HEK293T (cell line): ENCODE data around the gene ATG16L2.

ENCODE experiments used
- CTCF ChIA-PET: fragments of 350-600 bp; formaldehyde crosslinking; extraction: SDS; loops from one replicate; lab custom pipeline; 2021; ENCODE audit warnings: antibody characterized with exemption, inconsistent platforms; lab: Yijun Ruan, JAX
- POLR2A ChIA-PET: fragments of 350-600 bp; formaldehyde crosslinking; extraction: SDS; loops from one replicate; lab custom pipeline; 2020; ENCODE audit warnings: antibody characterized with exemption, inconsistent platforms; lab: Yijun Ruan, JAX
- DNase-seq: peaks from one replicate; pipeline ENCODE4 v3.0.0; 2012; ENCODE audit warnings: mixed read lengths; ENCODE audit errors: extremely low spot score
- ARNT ChIP-seq: fragments of 450-650 bp; IDR thresholded peaks from 2 replicates; pipeline ENCODE4 v1.6.1; 2017; ENCODE audit warnings: mild to moderate bottlenecking
- BHLHE40 ChIP-seq: fragments of 450-650 bp; IDR thresholded peaks from 2 replicates; pipeline ENCODE4 v1.6.1; 2016; ENCODE audit warnings: mild to moderate bottlenecking, moderate library complexity, borderline replicate concordance
- CTBP1 ChIP-seq: fragments of 450-650 bp; IDR thresholded peaks from 2 replicates; pipeline ENCODE4 v1.6.1; 2016; ENCODE audit warnings: borderline replicate concordance
- ELF4 ChIP-seq: fragments of 450-650 bp; IDR thresholded peaks from 2 replicates; pipeline ENCODE4 v1.6.1; 2017; ENCODE audit warnings: antibody characterized with exemption
- FOXA1 ChIP-seq: fragments of 450-650 bp; IDR thresholded peaks from 2 replicates; pipeline ENCODE4 v1.6.1; 2016; ENCODE audit warnings: mild to moderate bottlenecking
- FOXK2 ChIP-seq: fragments of 450-650 bp; IDR thresholded peaks from 2 replicates; pipeline ENCODE4 v1.6.1; 2016; ENCODE audit warnings: mild to moderate bottlenecking
- FOXM1 ChIP-seq: fragments of 450-650 bp; IDR thresholded peaks from 2 replicates; pipeline ENCODE4 v1.6.1; 2017; ENCODE audit warnings: mild to moderate bottlenecking, borderline replicate concordance
- HDGF ChIP-seq: fragments of 450-650 bp; IDR thresholded peaks from 2 replicates; pipeline ENCODE4 v1.6.1; 2017; ENCODE audit warnings: antibody characterized with exemption, borderline replicate concordance
- L3MBTL2 ChIP-seq: fragments of 450-650 bp; conservative IDR thresholded peaks from 2 replicates; pipeline ENCODE4 v1.6.1; 2016; ENCODE audit warnings: mild to moderate bottlenecking
- LEF1 ChIP-seq: fragments of 450-650 bp; IDR thresholded peaks from 2 replicates; pipeline ENCODE4 v1.6.1; 2017; ENCODE audit warnings: mild to moderate bottlenecking, borderline replicate concordance
- NFRKB ChIP-seq: fragments of 450-650 bp; IDR thresholded peaks from 2 replicates; pipeline ENCODE4 v1.6.1; 2016; ENCODE audit warnings: mild to moderate bottlenecking, moderate library complexity
- SP1 ChIP-seq: fragments of 450-650 bp; IDR thresholded peaks from 2 replicates; pipeline ENCODE4 v1.6.1; 2017
- SUZ12 ChIP-seq: fragments of 450-650 bp; IDR thresholded peaks from 2 replicates; pipeline ENCODE4 v1.6.1; 2016; ENCODE audit warnings: mild to moderate bottlenecking
- TARDBP ChIP-seq: fragments of 450-650 bp; IDR thresholded peaks from 2 replicates; pipeline ENCODE4 v1.6.1; 2016
- ZNF384 ChIP-seq: fragments of 450-650 bp; IDR thresholded peaks from 2 replicates; pipeline ENCODE4 v1.6.1; 2016
- TF ChIP-seq, protein P1 (sequence below): fragments of 450-650 bp; IDR thresholded peaks from 2 replicates; pipeline ENCODE4 v1.6.1; 2016

Gene ATG16L2

DNA sequence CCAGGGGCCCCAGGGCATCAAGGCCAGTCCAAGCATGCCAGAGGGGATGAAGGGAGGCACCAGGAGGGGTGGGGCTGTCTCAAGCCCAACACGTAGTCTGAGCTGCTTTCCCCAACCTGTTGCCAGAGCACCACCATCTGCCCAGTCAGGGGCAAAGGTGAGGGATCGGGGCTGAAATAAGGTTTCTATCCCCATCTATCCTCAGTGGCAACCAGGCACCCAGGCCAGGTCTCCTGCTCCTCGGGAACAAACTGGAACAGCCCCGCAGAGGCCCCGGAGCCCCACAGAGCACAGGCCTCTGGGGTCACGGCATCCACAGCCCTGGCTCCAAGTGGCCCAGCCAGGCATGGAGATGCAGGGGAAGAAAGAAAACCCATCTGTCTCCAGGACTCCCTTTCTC, 39.7 kb upstream of the ATG16L2 start:
- ChIA-PET POLR2A (no interaction called here), CTCF (no interaction called here)
- DNase-seq = no peak
- no peak for TF ChIP-seq FOXA1
- no peak for TF ChIP-seq ZNF384
- no peak for TF ChIP-seq ELF4

DNA sequence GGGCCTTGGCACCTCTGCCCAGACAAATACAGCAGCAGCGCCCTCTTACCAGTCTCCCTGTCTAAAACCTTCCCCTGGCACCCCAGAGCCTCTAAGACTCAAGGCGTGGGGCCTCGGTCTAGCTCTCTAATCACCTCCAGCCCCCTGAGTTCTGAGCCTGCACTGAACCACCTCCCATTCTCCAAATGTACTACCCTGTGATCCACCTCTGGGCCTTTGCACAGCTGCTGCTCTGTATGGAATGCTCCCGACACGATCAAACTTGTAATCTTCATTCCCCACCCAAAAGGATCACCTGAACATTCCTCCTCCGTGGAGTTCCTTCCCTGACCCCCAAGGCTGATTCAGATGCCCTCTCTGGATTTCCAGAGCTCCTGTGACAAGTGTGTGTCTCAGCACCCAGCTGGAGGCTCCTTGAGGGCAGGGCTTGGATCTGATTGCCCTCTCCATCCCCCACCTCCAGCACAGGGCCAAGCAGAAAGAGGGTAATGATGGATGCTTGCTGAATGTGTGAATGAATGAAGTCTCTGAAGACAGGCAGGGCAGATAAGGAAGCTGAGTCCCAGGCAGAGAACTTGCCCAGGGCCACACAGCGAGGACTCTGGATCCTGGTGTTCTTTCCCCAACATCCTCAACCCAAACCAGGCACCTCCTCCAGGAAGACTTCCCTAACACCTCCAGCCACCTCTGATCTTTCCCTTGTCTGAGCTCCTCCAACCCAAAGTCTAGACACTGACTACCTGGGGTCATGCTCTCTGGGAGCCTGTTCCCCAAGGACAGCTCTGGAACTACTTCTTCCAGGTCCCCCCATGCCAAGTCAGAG, 38.7 kb upstream of the ATG16L2 start:
- TF ChIP-seq TARDBP (no peak), FOXA1 (no peak), FOXM1 (no peak), NFRKB (no peak), ARNT (no peak), CTBP1 (no peak), LEF1 (no peak), SUZ12 (no peak), ELF4 (no peak), ZNF384 (no peak), HDGF (no peak), L3MBTL2 (no peak), FOXK2 (no peak), BHLHE40 (no peak), SP1 (no peak)
- TF ChIP-seq, protein P1, sequence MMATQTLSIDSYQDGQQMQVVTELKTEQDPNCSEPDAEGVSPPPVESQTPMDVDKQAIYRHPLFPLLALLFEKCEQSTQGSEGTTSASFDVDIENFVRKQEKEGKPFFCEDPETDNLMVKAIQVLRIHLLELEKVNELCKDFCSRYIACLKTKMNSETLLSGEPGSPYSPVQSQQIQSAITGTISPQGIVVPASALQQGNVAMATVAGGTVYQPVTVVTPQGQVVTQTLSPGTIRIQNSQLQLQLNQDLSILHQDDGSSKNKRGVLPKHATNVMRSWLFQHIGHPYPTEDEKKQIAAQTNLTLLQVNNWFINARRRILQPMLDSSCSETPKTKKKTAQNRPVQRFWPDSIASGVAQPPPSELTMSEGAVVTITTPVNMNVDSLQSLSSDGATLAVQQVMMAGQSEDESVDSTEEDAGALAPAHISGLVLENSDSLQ = no peak
- ChIA-PET POLR2A (interaction anchor here (0.7 to 1.1 kb wide), 2 partner anchors 18 to 523 kb away, joined by 3 to 4 read pairs; partner anchors contain the start of gene STARD10), CTCF (no interaction called here)
- no peak for DNase-seq

DNA sequence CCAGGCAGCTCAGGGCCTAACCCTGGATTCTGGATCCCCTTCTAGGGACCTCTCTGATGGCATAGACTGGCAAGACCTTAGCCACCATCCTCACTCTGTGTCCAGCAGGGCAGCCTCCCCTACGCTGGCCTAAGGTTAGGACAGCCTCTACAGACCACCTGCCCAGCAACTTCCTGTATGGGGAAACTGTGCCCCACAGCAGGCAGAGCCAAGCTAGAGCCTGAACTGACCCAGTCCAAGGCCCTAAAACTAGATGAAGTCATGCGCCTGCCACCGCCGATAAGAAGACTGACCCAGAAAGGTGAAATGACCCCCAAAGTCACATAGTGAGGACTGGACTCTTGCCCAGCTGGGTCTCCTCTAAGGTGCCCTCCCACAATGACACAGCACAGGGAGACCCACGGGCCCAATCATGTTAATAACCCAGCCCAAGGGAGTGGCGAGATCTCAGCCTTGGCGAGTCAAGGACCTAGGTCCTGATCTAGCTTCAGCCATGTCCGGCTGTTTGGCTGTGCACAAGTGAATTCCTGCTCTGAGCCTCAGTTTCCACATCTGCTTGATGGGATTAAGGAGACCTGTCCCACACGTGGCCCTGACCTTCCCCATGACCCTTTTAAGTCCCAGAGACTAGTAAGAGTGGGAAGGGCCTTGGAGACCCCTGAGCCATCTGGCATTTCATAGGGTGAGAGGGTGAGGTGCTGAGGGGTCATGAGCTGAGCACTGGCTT, 37.9 kb upstream of the ATG16L2 start:
- CTCF ChIA-PET = interaction anchor here (1.0 kb wide), 1 partner anchor 18 kb away, joined by 3 read pairs; no protein-coding TSS in a partner anchor
- no peak for DNase-seq
- TF ChIP-seq ZNF384 (no peak), BHLHE40 (no peak), NFRKB (no peak), FOXM1 (no peak), LEF1 (no peak), FOXK2 (no peak), ARNT (no peak), HDGF (no peak), ELF4 (no peak), CTBP1 (no peak), TARDBP (no peak), FOXA1 (no peak), SP1 (no peak), L3MBTL2 (no peak), SUZ12 (no peak)
- TF ChIP-seq, protein P1 = no peak
- POLR2A ChIA-PET = interaction anchor here (0.7 kb wide), 1 partner anchor 522 kb away, joined by 4 read pairs; no protein-coding TSS in a partner anchor

DNA sequence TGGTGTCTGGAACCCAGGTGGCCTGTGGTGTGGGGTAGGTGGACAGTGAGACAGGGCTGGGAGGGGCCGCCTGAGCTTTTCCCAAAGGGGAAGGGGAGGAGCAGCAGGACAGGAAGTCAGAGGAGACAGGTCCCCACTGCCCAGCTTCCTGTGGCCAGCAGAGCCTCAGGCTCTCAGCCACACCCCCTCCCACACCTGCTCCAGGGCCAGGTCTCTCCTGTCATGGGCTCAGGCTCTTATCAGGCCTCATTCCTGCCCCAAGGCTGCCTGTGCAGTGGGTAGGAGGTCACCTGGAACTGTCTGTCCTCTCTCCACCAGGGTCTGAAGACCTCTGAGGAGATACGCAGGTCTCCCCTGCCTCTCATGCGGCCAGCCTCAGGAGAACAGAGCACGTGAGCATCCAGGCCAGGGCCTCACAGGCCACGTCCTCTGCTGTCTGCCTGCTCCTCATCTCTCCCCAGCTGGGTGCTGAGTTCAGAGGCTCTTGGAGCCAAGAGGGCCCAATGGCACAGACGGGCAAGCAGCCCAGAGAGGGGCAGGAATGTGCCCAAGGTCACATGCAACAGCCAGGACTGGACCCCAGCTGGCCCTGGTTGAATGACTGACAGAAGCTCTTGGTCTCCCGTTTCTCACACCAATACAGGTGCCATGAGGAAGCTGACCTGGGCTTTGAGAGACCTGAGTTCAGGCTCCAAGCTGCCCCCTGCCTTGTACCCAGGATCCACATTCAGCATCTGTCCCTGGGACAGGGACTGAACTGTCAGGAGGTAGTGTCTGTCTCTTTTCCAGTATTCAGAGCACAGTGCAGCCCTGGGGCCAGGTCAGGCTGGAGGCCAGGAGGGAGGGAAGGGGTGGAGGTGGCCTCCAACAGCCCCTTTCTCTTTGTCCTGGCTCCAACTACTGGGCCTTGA, 37.1 kb upstream of the ATG16L2 start:
- no peak for DNase-seq
- CTCF ChIA-PET = interaction anchor here (0.6 to 1.0 kb wide), 3 partner anchors 12 to 17 kb away, joined by 3 read pairs; partner anchors contain the start of gene STARD10
- POLR2A ChIA-PET = no interaction called here
- TF ChIP-seq FOXM1 (no peak), TARDBP (no peak), SP1 (no peak), SUZ12 (no peak)
- TF ChIP-seq, protein P1 = no peak

DNA sequence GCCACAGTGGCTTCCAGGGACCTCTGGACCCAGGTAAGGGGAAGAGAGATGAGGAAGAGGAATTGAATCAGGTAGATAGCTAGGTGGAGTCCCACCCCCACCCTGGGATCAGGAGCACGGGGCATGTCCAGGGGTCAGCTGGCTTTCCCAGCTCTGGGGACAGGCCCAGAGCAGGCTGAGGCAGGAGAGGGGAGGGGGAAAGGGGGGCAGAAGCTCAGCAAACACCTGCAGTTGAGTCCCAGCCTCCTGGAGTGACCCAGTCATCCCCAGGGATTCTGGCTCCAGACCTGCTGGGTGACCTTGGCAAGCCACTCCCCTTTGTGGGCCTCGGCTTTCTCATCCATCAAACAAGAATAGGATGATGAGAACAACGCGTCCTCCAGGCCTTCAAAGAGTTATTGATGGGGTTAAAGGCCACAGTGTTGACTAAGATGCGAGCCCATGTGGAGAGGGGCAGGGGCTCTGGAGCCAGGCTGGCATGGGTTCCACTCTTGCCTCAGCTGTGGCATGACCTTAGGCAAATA, 36.4 kb upstream of the ATG16L2 start:
- CTCF ChIA-PET = interaction anchor here (0.6 to 1.0 kb wide), 4 partner anchors 12 to 37 kb away, joined by 3 read pairs; partner anchors contain the start of gene STARD10
- POLR2A ChIA-PET = no interaction called here
- DNase-seq = no peak
- TF ChIP-seq ELF4 (no peak), LEF1 (no peak), TARDBP (no peak), SP1 (no peak), FOXA1 (no peak), FOXM1 (no peak), NFRKB (no peak), BHLHE40 (no peak), L3MBTL2 (no peak), ARNT (no peak), FOXK2 (no peak), SUZ12 (no peak), HDGF (no peak)
- TF ChIP-seq, protein P1 = no peak
